Measurements from ENCODE around the gene HBA1. TPM values are rescaled to one million over a fixed set of nuclear protein-coding genes. Genes with fewer than 3 reads are reported as not detected.
"Not testable (repeated sequence)": the region's sequence is repeated elsewhere in the genome, so short reads cannot be mapped to it uniquely, and the experiment has no call there.

HBA1 gene
- total and polyA plus RNA-seq, 2 of the 4 experiments (the other 2 are of a cell fraction): 0.21 TPM; not detected in 1

GRCh38 chr16:152141-153128, 24.0 kb upstream of the HBA1 start, which contains the start of gene HBZ (continued):
- TF ChIP-seq MAFK (IDR thresholded peaks at IDR 0.05; ENCODE audit: low read depth, low read length): no peak
- TF ChIP-seq CHD1 (IDR thresholded peaks at IDR 0.05; ENCODE audit: low read depth, low read length): no peak
- no peak for TF ChIP-seq ELK1 (IDR thresholded peaks at IDR 0.05; ENCODE audit: borderline replicate concordance, low read depth, low read length)

- H3K79me1 ChIP-seq (ENCODE audit: low read depth in 1 of 2, low read length in 2 of 2); H3K4ac ChIP-seq (ENCODE audit: low read depth, low read length); BruUV-seq (replicated peaks); CTCF ChIA-PET; H3K9me1 ChIP-seq (ENCODE audit: insufficient read depth, low read length); H2BK20ac ChIP-seq (ENCODE audit: low read depth, low read length); H3K27ac ChIP-seq (ENCODE audit: insufficient read depth, low read length); H3K4me2 ChIP-seq (ENCODE audit: low read depth, low read length); H3K23ac ChIP-seq (ENCODE audit: low read depth, low read length); H4K20me1 ChIP-seq (ENCODE audit: insufficient read depth, low read length); DNase-seq; H4K5ac ChIP-seq (ENCODE audit: low read depth, low read length); H3K4me3 ChIP-seq (ENCODE audit: insufficient read depth, low read depth, low read length); H3K9me3 ChIP-seq (ENCODE audit: control insufficient read depth, insufficient read depth, low read length); H3K14ac ChIP-seq (replicated peaks; ENCODE audit: low read depth, low read length); POLR2A ChIA-PET (ENCODE audit: unreplicated experiment); H3K4me1 ChIP-seq (ENCODE audit: control insufficient read depth, insufficient read depth, low read length); H3K9ac ChIP-seq (ENCODE audit: low read depth, low read length); H2AFZ ChIP-seq (replicated peaks; ENCODE audit: low read length, poor library complexity); H4K8ac ChIP-seq (ENCODE audit: low read depth in 2 of 2, low read length in 2 of 2); H3K18ac ChIP-seq (ENCODE audit: low read depth, low read length); ATAC-seq (ENCODE audit: low read depth); in situ Hi-C loops (cut with MboI; ENCODE audit: low sequenced_read_pairs); H2BK5ac ChIP-seq (ENCODE audit: low read depth, low read length, poor library complexity, severe bottlenecking); H4K91ac ChIP-seq (ENCODE audit: insufficient read depth, low read depth, low read length); H2AK5ac ChIP-seq (ENCODE audit: low read depth, low read length); H2BK120ac ChIP-seq (ENCODE audit: low read depth, low read length); H2AK9ac ChIP-seq (replicated peaks; ENCODE audit: low read depth, low read length, poor library complexity); H3K36me3 ChIP-seq (ENCODE audit: control insufficient read depth, insufficient read depth, low read length); H3K56ac ChIP-seq (ENCODE audit: extremely low read depth, insufficient read depth, low read length); H2BK15ac ChIP-seq (ENCODE audit: low read depth, low read length); dilution Hi-C loops (cut with HindIII; ENCODE audit: low sequenced_read_pairs, unreplicated experiment); intact Hi-C loops (cut with micrococcal nuclease): not testable (repeated sequence)
- WGBS, 2 experiments (ENCODE audit: extremely low coverage in 2 of 2, insufficient read length in 1 of 2): no CpG with 5 or more reads among the region's 6 CpGs
- H3K27me3 ChIP-seq (ENCODE audit: control insufficient read depth, insufficient read depth, low read length): peaks cover 13% of the 10 kb centered on the region
Observed at GRCh38 chr16:153129-153521, 23.4 kb upstream of the HBA1 start.
